Transverse colon (tissue), 4 donors: ENCODE measurements around the gene NKD2. TPM values are rescaled to one million over a fixed set of nuclear protein-coding genes. Genes with fewer than 3 reads are reported as not detected.

Experiments
- DNase-seq: peaks from one replicate; pipeline ENCODE4 v3.0.0-alpha.2; 2019
- H3K27ac ChIP-seq, 4 donors: fragments of 200-600 bp; sonication (generic); 2 replicates each; pipeline ENCODE4 v1.5.1; 2016 to 2018; ENCODE audit warnings: inconsistent platforms in 4 of 4
- H3K27me3 ChIP-seq: fragments of 200-600 bp; sonication (generic); 2 replicates; pipeline ENCODE4 v1.5.1; 2017; ENCODE audit warnings: inconsistent platforms
- H3K36me3 ChIP-seq, 4 donors: fragments of 200-600 bp; sonication (generic); 2 replicates each; pipeline ENCODE4 v1.5.1; 2017 to 2019; ENCODE audit warnings: inconsistent platforms in 4 of 4
- H3K4me1 ChIP-seq, 4 donors: fragments of 200-600 bp; sonication (generic); 2 replicates each; pipeline ENCODE4 v1.5.1; 2017 to 2020; ENCODE audit warnings: inconsistent platforms in 4 of 4
- H3K4me3 ChIP-seq, 4 donors: fragments of 200-600 bp; sonication (generic); 1 replicate in 1 of 4; 2 replicates in 3 of 4; pipeline versions ENCODE4 v1.5.1 to v1.6.1; 2017 to 2019; ENCODE audit warnings: inconsistent platforms in 4 of 4
- H3K9me3 ChIP-seq, 2 donors: fragments of 200-600 bp; sonication (generic); 2 replicates each; pipeline ENCODE4 v1.5.1; 2017 to 2019; ENCODE audit warnings: inconsistent platforms in 2 of 2
- EP300 ChIP-seq: sonication (generic); formaldehyde crosslinking; IDR thresholded peaks from one replicate; pipeline ENCODE4 v1.6.1; 2017; ENCODE audit warnings: antibody characterized with exemption, low read depth
- POLR2A ChIP-seq: fragments of 450-650 bp; IDR thresholded peaks from one replicate; pipeline ENCODE4 v1.6.1; 2016; ENCODE audit warnings: antibody characterized with exemption, mild to moderate bottlenecking, moderate library complexity
- POLR2AphosphoS5 ChIP-seq, 3 donors: sonication (generic); formaldehyde crosslinking; IDR thresholded peaks; one replicate each; pipeline ENCODE4 v1.6.1; 2016; ENCODE audit warnings: antibody characterized with exemption in 3 of 3
- WGBS, 2 donors: methylation state at CpG; one replicate each; pipeline ENCODE4 v1.1.5; 2018; ENCODE audit warnings: low coverage in 1 of 2; 5-methylcytosine and 5-hydroxymethylcytosine counted together
- in situ Hi-C, 4 donors: fragments of 200-750 bp; cut with MboI; loops; one replicate each; pipeline versions ENCODE4 v1.15.0 to v1.15.1; 2017; ENCODE audit warnings: low sequenced_read_pairs in 3 of 4, low pct_ligation_motif_present in 1 of 4, low pct_unique_long_range_greater_than_20kb in 1 of 4
- intact Hi-C: fragments of 100-400 bp; cut with DNase I; formaldehyde crosslinking; loops from one replicate; pipeline ENCODE4 v1.15.1; 2023; ENCODE audit warnings: low total_unique reads
- total RNA-seq, 4 donors: library from RNA; depleted of rRNA; stranded (reverse); fragments of >200 nt; gene quantifications; one replicate each; pipeline ENCODE4 v1.1.0, GENCODE V29; 2016
- TF ChIP-seq, protein P1 (sequence below), 5 experiments: fragments of 200-600 bp in 3 of 5; fragments of 450-650 bp in 2 of 5; sonication (generic) in 3 of 5; IDR thresholded peaks; 1 replicate in 2 of 5; 2 replicates in 3 of 5; pipeline ENCODE4 v1.5.1; 2016 to 2017; ENCODE audit warnings: antibody characterized with exemption in 5 of 5, inconsistent platforms in 3 of 5, mild to moderate bottlenecking in 2 of 5, moderate library complexity in 1 of 5

Gene NKD2
- total RNA-seq, 4 donors from 2014 or later: 0.41 to 0.80 TPM; not detected in 2

DNA sequence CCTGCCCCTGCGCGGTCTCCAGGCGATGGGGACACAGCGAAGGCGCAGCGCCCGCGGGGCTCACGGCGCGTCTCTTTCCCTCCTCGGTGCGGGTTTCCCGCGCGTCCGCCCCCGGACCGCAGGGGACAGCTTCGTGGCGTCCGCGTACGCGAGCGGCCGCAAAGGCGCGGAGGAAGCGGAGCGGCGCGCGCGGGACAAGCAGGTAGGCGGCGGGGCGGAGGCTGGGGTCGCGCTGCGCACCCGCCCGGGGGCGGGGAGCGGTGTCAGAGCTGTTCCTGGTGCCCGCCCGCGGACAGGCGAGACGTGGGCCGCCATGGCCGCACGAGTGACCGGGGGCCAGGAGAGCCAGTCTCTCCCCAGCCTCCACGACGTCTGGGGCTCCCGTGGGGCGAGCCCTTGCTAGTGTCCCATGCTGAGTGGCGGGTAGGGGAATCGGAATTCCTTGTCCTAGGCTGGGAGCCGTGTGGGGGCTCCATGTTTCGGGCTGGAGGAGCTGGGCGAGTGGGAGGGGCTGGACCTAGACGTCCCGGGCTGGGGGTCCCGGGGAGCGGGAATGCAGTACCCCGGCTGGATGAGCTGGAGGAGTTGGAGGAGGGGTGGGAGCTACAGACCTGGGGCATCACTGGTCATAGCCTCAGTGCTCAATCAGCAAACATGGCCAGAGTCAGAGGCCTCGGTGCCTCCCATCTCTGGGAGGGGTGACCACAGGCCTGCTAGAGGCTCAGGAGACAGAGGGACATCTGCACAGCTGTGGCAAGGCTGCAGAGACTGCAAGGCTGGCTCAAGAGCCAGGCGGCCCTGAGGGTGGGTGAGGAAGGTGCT lies 968 bp downstream of the NKD2 start:
- intact Hi-C loops: no loop called here
- TF ChIP-seq, protein P1, sequence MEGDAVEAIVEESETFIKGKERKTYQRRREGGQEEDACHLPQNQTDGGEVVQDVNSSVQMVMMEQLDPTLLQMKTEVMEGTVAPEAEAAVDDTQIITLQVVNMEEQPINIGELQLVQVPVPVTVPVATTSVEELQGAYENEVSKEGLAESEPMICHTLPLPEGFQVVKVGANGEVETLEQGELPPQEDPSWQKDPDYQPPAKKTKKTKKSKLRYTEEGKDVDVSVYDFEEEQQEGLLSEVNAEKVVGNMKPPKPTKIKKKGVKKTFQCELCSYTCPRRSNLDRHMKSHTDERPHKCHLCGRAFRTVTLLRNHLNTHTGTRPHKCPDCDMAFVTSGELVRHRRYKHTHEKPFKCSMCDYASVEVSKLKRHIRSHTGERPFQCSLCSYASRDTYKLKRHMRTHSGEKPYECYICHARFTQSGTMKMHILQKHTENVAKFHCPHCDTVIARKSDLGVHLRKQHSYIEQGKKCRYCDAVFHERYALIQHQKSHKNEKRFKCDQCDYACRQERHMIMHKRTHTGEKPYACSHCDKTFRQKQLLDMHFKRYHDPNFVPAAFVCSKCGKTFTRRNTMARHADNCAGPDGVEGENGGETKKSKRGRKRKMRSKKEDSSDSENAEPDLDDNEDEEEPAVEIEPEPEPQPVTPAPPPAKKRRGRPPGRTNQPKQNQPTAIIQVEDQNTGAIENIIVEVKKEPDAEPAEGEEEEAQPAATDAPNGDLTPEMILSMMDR (IDR thresholded peaks at IDR 0.05): no peak
- TF ChIP-seq POLR2AphosphoS5 (IDR thresholded peaks at IDR 0.05) (no peak), POLR2A (no peak), EP300 (no peak)
- H3K27ac ChIP-seq: no peak overlapping the region

DNA sequence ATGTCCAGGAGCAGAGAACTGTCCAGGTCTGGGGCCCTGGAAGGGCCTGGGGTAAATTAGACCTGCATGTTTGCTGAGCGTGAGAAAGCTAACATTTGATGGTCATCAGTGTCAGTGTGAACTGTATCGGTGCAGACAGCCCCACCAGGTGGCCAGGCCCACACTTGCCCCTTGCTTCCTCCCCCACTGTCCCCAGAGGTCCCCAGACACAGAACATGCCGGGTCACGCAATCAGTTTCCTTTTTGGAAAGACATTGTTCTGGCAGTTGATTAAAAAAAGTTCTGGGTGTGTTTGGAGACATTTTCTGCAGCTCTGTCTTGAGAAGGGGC lies 1.5 kb downstream of the NKD2 start:
- H3K27me3 ChIP-seq: peaks cover 65% of the 10 kb centered on the region
- H3K9me3 ChIP-seq: no peaks in the 10 kb centered on the region
- TF ChIP-seq, protein P1 (IDR thresholded peaks at IDR 0.05): no peak
- TF ChIP-seq POLR2A (no peak), EP300 (no peak), POLR2AphosphoS5 (IDR thresholded peaks at IDR 0.05) (no peak)
- in situ Hi-C loops: loop anchor here in 1 of 4 donors (25.0 kb wide), 1 partner anchor 127 kb away; no protein-coding TSS in a partner anchor
- no peak for DNase-seq
- H3K4me3 ChIP-seq: no peak overlapping the region
- 51% methylated on average over 4 of the region's 4 CpGs; no CpG with 5 or more reads in 1 of the 2 donors for WGBS, 2 donors
- no peak overlapping the region for H3K27ac ChIP-seq
- H3K4me1 ChIP-seq: peaks cover 4 to 22% (median 15%) of the 10 kb centered on the region in 4 donors
- intact Hi-C loops: no loop called here
- H3K36me3 ChIP-seq: no peaks in the 10 kb centered on the region

More for the DNA sequence above, 968 bp downstream of the NKD2 start:
- in situ Hi-C loops: loop anchor here in 1 of 4 donors (25.0 kb wide), 1 partner anchor 128 kb away; no protein-coding TSS in a partner anchor
- H3K36me3 ChIP-seq: no peaks in the 10 kb centered on the region
- H3K4me1 ChIP-seq: peaks cover 4 to 26% (median 20%) of the 10 kb centered on the region in 4 donors
- no peak for DNase-seq
- WGBS, 2 donors: 14% methylated on average over 35 of the region's 70 CpGs; no CpG with 5 or more reads in 1 of the 2 donors
- peak overlapping the region; percentile 38 to 58 (median 44) for H3K4me3 ChIP-seq
- H3K9me3 ChIP-seq: no peaks in the 10 kb centered on the region
- peaks cover 71% of the 10 kb centered on the region for H3K27me3 ChIP-seq

DNA sequence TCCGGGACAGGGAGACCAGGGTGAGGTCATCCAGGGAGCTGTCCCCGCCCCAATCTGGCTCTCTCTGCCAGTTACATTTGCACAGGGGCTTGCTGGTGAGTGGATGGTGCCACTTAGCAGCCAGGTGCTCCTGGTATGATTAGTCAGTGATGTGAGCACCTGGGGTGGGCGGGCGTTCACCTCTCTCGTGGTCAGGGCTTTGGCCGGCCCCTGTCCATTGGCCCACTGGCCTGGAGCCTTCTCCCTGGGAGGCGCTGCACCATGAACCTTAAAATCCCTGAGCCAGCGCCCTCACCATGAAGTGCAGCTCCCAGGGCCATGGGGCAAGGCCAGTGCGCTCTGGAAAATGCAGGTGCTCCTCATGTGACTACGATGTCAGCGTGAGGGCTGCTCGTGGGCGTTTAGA lies 2.0 kb downstream of the NKD2 start:
- Histone ChIP-seq H3K4me3 (no peak overlapping the region), H3K4me1 (peaks cover 4 to 17% (median 11%) of the 10 kb centered on the region in 4 donors), H3K27me3 (peaks cover 60% of the 10 kb centered on the region), H3K27ac (no peak overlapping the region), H3K9me3 (no peaks in the 10 kb centered on the region), H3K36me3 (no peaks in the 10 kb centered on the region)
- WGBS, 2 donors: 47 to 50% methylated on average over 2 to 12 of the region's 13 CpGs
- intact Hi-C loops: no loop called here
- DNase-seq: no peak
- in situ Hi-C loops: loop anchor here in 1 of 4 donors (25.0 kb wide), 1 partner anchor 127 kb away; no protein-coding TSS in a partner anchor
- TF ChIP-seq EP300 (no peak), POLR2A (no peak), POLR2AphosphoS5 (IDR thresholded peaks at IDR 0.05) (no peak)
- TF ChIP-seq, protein P1 (IDR thresholded peaks at IDR 0.05): no peak

- H3K4me3 ChIP-seq: no peak overlapping the region
- H3K9me3 ChIP-seq: no peaks in the 10 kb centered on the region
- peaks cover 54% of the 10 kb centered on the region for H3K27me3 ChIP-seq
- H3K27ac ChIP-seq: no peak overlapping the region
- DNase-seq: peak; percentile 36
- intact Hi-C loops: no loop called here
- WGBS, 2 donors: 41% methylated on average over 11 of the region's 11 CpGs; no CpG with 5 or more reads in 1 of the 2 donors
- in situ Hi-C loops: loop anchor here in 1 of 4 donors (25.0 kb wide), 1 partner anchor 126 kb away; no protein-coding TSS in a partner anchor
- peaks cover 4 to 16% (median 11%) of the 10 kb centered on the region in 4 donors for H3K4me1 ChIP-seq
- TF ChIP-seq, protein P1 (IDR thresholded peaks at IDR 0.05): peak in 3 of 5 experiments; percentile 34 to 37 (median 36)
- TF ChIP-seq EP300: no peak
- no peaks in the 10 kb centered on the region for H3K36me3 ChIP-seq
Observed at GRCh38 chr5:1011226-1011631, 2.6 kb downstream of the NKD2 start.
